Suprapubic skin (tissue), 4 donors: ENCODE data around the gene RPIA.

ENCODE experiments used
- POLR2A ChIP-seq, 2 donors: fragments of 450-650 bp; IDR thresholded peaks; one replicate each; pipeline ENCODE4 v1.6.1; 2017; ENCODE audit warnings: antibody characterized with exemption in 2 of 2, mild to moderate bottlenecking in 2 of 2, moderate library complexity in 2 of 2
- POLR2AphosphoS5 ChIP-seq, 3 donors: sonication (generic); formaldehyde crosslinking; IDR thresholded peaks; one replicate each; pipeline ENCODE4 v1.6.1; 2017; ENCODE audit warnings: antibody characterized with exemption in 3 of 3
- TF ChIP-seq, protein P1 (sequence below), 2 donors: fragments of 200-600 bp in 1 of 2; fragments of 450-650 bp in 1 of 2; sonication (generic) in 1 of 2; IDR thresholded peaks; one replicate each; pipeline ENCODE4 v1.5.1; 2016 to 2019; ENCODE audit warnings: antibody characterized with exemption in 2 of 2, mild to moderate bottlenecking in 1 of 2, moderate library complexity in 1 of 2

DNA sequence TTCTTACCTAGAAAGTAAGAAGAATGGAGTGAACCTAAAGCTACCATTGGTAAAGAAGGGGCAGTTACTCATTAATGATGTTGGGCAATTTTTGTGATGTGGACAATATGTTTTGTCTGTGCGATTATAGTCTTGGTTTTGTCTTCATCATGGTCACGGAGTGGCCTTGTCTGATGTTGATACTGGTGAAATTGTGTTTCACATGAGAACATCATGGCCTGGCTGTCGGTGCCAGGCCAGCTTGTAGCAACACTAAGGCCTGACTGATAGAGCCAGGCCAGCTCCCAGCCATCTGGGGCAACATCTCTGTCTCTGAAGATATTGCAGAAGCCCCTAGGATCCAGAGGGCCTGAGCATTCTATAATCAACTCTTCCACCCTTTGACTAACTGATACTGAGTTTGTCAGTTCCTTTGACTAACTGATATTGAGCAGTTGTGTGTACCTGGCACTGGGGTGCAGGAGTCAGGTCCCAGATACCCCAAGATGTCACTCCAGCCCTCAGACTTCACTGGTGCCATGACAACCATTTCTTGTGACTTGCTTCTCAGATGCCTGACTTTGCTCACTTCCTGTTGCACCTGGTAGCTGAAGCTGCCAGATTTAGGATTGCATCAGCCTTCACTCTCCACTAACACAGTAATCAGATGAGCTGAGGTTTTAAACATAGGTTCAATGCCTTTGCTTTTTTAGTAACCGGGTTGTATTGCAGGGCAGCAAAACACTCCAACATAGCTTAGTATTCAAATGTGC lies 62.5 kb downstream of the RPIA start:
- TF ChIP-seq POLR2AphosphoS5 (IDR thresholded peaks at IDR 0.05) (no peak), POLR2A (IDR thresholded peaks at IDR 0.05) (no peak)
- TF ChIP-seq, protein P1, sequence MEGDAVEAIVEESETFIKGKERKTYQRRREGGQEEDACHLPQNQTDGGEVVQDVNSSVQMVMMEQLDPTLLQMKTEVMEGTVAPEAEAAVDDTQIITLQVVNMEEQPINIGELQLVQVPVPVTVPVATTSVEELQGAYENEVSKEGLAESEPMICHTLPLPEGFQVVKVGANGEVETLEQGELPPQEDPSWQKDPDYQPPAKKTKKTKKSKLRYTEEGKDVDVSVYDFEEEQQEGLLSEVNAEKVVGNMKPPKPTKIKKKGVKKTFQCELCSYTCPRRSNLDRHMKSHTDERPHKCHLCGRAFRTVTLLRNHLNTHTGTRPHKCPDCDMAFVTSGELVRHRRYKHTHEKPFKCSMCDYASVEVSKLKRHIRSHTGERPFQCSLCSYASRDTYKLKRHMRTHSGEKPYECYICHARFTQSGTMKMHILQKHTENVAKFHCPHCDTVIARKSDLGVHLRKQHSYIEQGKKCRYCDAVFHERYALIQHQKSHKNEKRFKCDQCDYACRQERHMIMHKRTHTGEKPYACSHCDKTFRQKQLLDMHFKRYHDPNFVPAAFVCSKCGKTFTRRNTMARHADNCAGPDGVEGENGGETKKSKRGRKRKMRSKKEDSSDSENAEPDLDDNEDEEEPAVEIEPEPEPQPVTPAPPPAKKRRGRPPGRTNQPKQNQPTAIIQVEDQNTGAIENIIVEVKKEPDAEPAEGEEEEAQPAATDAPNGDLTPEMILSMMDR (IDR thresholded peaks at IDR 0.05): no peak
